Endothelial cell of umbilical vein (primary cell): ENCODE measurements around the gene PCP4L1. TPM values are rescaled to one million over a fixed set of nuclear protein-coding genes. Genes with fewer than 3 reads are reported as not detected.

Experiments used
- BruUV-seq: library from RNA; stranded (reverse); fragments of 400-500 nt; replicated peaks from 2 replicates; lab custom pipeline; 2021; lab: Mats Ljungman, UMichigan
- CTCF ChIA-PET: fragments of 300-600, 350-600 bp; sonication (Branson Sonifier 250); formaldehyde crosslinking; loops from one replicate; lab custom pipeline; 2021; ENCODE audit warnings: antibody characterized with exemption, inconsistent platforms; lab: Charles Lee
- POLR2A ChIA-PET: fragments of 300-600, 350-600 bp; sonication (Branson Sonifier 250); formaldehyde crosslinking; loops from one replicate; lab custom pipeline; 2021; ENCODE audit warnings: antibody characterized with exemption, inconsistent platforms; lab: Charles Lee
- DNase-seq: peaks from one replicate; pipeline ENCODE4 v3.0.0-alpha.2; 2011; ENCODE audit warnings: low read depth, low spot score
- FAIRE-seq: peaks from 2 replicates; lab custom pipeline; 2011; peaks lifted over from hg19 to GRCh38; lab: Jason Lieb, UNC
- H2AFZ ChIP-seq: 2 replicates; pipeline ENCODE4 v1.6.0; 2012; ENCODE audit warnings: low read depth, low read length, control low read depth, inconsistent platforms
- H3K27ac ChIP-seq: 2 replicates; pipeline ENCODE4 v1.5.1; 2011; ENCODE audit warnings: low read depth, mild to moderate bottlenecking, control low read depth, low read length, moderate library complexity; ENCODE audit not compliant: insufficient read depth
- H3K27me3 ChIP-seq, 2 experiments: 2 replicates each; pipeline versions ENCODE4 v1.6.0 to v1.6.1; 2011; ENCODE audit warnings: low read length in 2 of 2, mixed read lengths in 1 of 2; ENCODE audit not compliant: control insufficient read depth in 2 of 2, insufficient read depth in 2 of 2
- H3K36me3 ChIP-seq, 2 experiments: 2 replicates in 1 of 2; 3 replicates in 1 of 2; pipeline ENCODE4 v1.5.1; 2011; ENCODE audit warnings: low read length in 2 of 2, mild to moderate bottlenecking in 1 of 2, moderate library complexity in 1 of 2; ENCODE audit not compliant: control insufficient read depth in 2 of 2, insufficient read depth in 2 of 2; ENCODE audit errors: extremely low read depth in 1 of 2
- H3K4me1 ChIP-seq: 3 replicates; pipeline ENCODE4 v1.5.1; 2011; ENCODE audit warnings: mild to moderate bottlenecking, low read length; ENCODE audit not compliant: control insufficient read depth, insufficient read depth; ENCODE audit errors: extremely low read depth
- H3K4me2 ChIP-seq: 2 replicates; pipeline ENCODE4 v1.6.1; 2011; ENCODE audit warnings: low read length, control low read depth, mixed read lengths; ENCODE audit not compliant: insufficient read depth
- H3K4me3 ChIP-seq, 3 experiments: fragments of 200-600 bp in 1 of 3; sonication (generic), shearing (Covaris generic) in 1 of 3; replicated peaks in 1 of 3; 2 replicates each; pipeline ENCODE4 v1.5.1; 2011 to 2016; ENCODE audit warnings: control low read depth in 3 of 3, low read length in 3 of 3, mild to moderate bottlenecking in 2 of 3, inconsistent platforms in 1 of 3, low read depth in 1 of 3, moderate library complexity in 1 of 3; ENCODE audit not compliant: insufficient read depth in 1 of 3
- H3K79me2 ChIP-seq: 2 replicates; pipeline ENCODE4 v1.6.0; 2012; ENCODE audit warnings: low read length, inconsistent platforms; ENCODE audit not compliant: control insufficient read depth, insufficient read depth
- H3K9ac ChIP-seq: replicated peaks from 2 replicates; pipeline ENCODE3; 2011; ENCODE audit warnings: low read length, control low read depth; ENCODE audit not compliant: insufficient read depth; ENCODE audit errors: extremely low read depth
- H3K9me1 ChIP-seq: replicated peaks from 3 replicates; pipeline ENCODE4 v1.6.0; 2011; ENCODE audit warnings: mild to moderate bottlenecking, low read length; ENCODE audit not compliant: control insufficient read depth, insufficient read depth; ENCODE audit errors: extremely low read depth
- H3K9me3 ChIP-seq: replicated peaks from 2 replicates; pipeline ENCODE4 v1.5.1; 2012; ENCODE audit warnings: low read length, inconsistent platforms; ENCODE audit not compliant: control insufficient read depth, insufficient read depth
- H4K20me1 ChIP-seq: replicated peaks from 2 replicates; pipeline ENCODE3; 2011; ENCODE audit warnings: mild to moderate bottlenecking, low read length; ENCODE audit not compliant: control insufficient read depth, insufficient read depth; ENCODE audit errors: extremely low read depth
- CTCF ChIP-seq, 2 donors: IDR thresholded peaks; 1 replicate in 1 of 2; 2 replicates in 1 of 2; pipeline ENCODE4 v1.5.1; 2011; ENCODE audit warnings: low read length in 2 of 2, mild to moderate bottlenecking in 2 of 2, moderate library complexity in 2 of 2, control low read depth in 1 of 2, inconsistent platforms in 1 of 2, low read depth in 1 of 2; ENCODE audit not compliant: insufficient read depth in 1 of 2; ENCODE audit errors: extremely low read depth in 1 of 2
- EZH2 ChIP-seq: IDR thresholded peaks from 2 replicates; pipeline ENCODE4 v1.6.1; 2012; ENCODE audit warnings: borderline replicate concordance, low read depth, mild to moderate bottlenecking, moderate library complexity, low read length, inconsistent platforms; ENCODE audit not compliant: severe bottlenecking
- FOS ChIP-seq: IDR thresholded peaks from 2 replicates; pipeline ENCODE4 v1.6.1; 2011; ENCODE audit warnings: mild to moderate bottlenecking, low read length, moderate library complexity, borderline replicate concordance; ENCODE audit not compliant: insufficient read depth
- GATA2 ChIP-seq: IDR thresholded peaks from 2 replicates; pipeline ENCODE4 v1.7.0; 2011; ENCODE audit warnings: low read depth, mild to moderate bottlenecking, moderate library complexity, mixed read lengths, low read length; ENCODE audit not compliant: insufficient read length, insufficient read depth
- JUN ChIP-seq: IDR thresholded peaks from 2 replicates; pipeline ENCODE4 v1.6.1; 2011; ENCODE audit warnings: borderline replicate concordance, low read depth; ENCODE audit not compliant: insufficient read length, insufficient read depth
- MAX ChIP-seq: IDR thresholded peaks from 2 replicates; pipeline ENCODE4 v1.6.1; 2011; ENCODE audit not compliant: insufficient read depth, insufficient read length
- MYC ChIP-seq: IDR thresholded peaks from one replicate; pipeline ENCODE4 v1.6.1; 2011; ENCODE audit warnings: mild to moderate bottlenecking, low read depth, low read length
- POLR2A ChIP-seq: IDR thresholded peaks from 2 replicates; pipeline ENCODE4 v1.6.1; 2012; ENCODE audit warnings: low read depth, mild to moderate bottlenecking, control low read depth, low read length
- POLR2AphosphoS5 ChIP-seq: IDR thresholded peaks from 2 replicates; pipeline ENCODE4 v1.6.1; 2012; ENCODE audit warnings: low read depth, mild to moderate bottlenecking, control low read depth, low read length, moderate library complexity; ENCODE audit not compliant: insufficient read depth
- dilution Hi-C: fragments of 300-500 bp; cut with MboI; formaldehyde crosslinking; loops from one replicate; pipeline ENCODE4 v1.15.0; 2019; ENCODE audit warnings: low sequenced_read_pairs; ENCODE audit not compliant: extremely low pct_ligation_motif_present
- intact Hi-C: fragments of 100-400 bp; cut with micrococcal nuclease; formaldehyde crosslinking; loops from one replicate; pipeline ENCODE4 v1.10.0; 2022
- polyA plus RNA-seq, 4 experiments: library from polyadenylated mRNA; depleted of rRNA in 3 of 4; stranded (reverse) in 3 of 4; unstranded in 1 of 4; fragments of >200 nt; gene quantifications; 2 replicates each; pipeline versions ENCODE4 v1.2.1 to v1.2.3, GENCODE V29; 2011 to 2012; ENCODE audit warnings: missing spikeins in 1 of 4
- total RNA-seq: library from RNA; stranded (reverse); gene quantifications from 2 replicates; pipeline ENCODE4 v1.2.3, GENCODE V29; 2021

The PCP4L1 gene
- total and polyA plus RNA-seq, 2 donors (not counting 3 experiments of a cell fraction or from before 2014, with no cell fraction given): not detected

DNA sequence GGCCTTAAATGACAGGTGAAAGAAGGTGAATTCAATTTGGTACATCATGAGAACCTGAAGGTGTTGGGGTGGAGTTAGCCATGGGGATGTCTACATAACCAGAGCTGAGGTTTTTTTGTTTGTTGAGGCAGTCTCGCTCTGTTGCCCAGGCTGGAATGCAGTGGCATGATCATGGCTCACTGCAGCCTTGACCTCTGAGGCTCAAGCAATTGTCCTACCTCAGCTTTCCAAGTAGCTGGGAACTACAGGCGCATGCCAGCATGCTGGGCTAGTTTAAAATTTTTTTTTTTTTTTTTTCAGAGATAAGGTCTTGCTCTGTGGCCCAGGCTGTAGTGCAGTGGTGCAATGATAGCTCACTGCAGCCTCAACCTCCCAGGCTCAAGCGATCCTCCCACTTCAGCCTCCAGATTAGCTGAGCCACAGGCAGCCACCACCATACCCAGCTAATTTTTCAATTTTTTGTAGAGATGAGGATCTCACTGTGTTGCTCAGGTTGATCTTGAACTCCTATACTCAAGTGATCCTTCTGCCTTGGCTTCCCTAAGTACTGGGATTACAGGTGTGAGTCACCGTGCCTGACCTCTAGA is 53.1 kb downstream of the PCP4L1 start:
- ChIA-PET POLR2A (no interaction called here), CTCF (interaction anchor here (1.1 kb wide), 1 partner anchor 16 kb away, joined by 3 read pairs; no protein-coding TSS in a partner anchor)
- H3K9me1 ChIP-seq: no peaks in the 10 kb centered on the region
- H3K36me3 ChIP-seq: no peaks in the 10 kb centered on the region
- DNase-seq (no peak), FAIRE-seq (no peak)
- TF ChIP-seq CTCF (IDR thresholded peaks at IDR 0.05; ENCODE audit: extremely low read depth in 1 of 2, insufficient read depth in 1 of 2, low read depth in 1 of 2, low read length in 2 of 2): no peak
- TF ChIP-seq MYC: no peak
- TF ChIP-seq JUN: no peak
- no peak for TF ChIP-seq MAX
- TF ChIP-seq FOS: no peak
- TF ChIP-seq GATA2: no peak
- no peak for TF ChIP-seq EZH2
- TF ChIP-seq POLR2A: no peak
- no peak for TF ChIP-seq POLR2AphosphoS5
- H3K4me1 ChIP-seq: peaks cover 17% of the 10 kb centered on the region
- no TSS peak for BruUV-seq
- H3K9ac ChIP-seq: no peak overlapping the region
- no peaks in the 10 kb centered on the region for H3K9me3 ChIP-seq
- no peaks in the 10 kb centered on the region for H4K20me1 ChIP-seq
- intact Hi-C loops (loop anchor here (5.0 kb wide), 3 partner anchors 56 to 194 kb away; partner anchors contain the start of genes CFAP126, NIT1 and PFDN2), dilution Hi-C loops (no loop called here)
- H3K79me2 ChIP-seq: peaks cover 7% of the 10 kb centered on the region
- no peak overlapping the region for H3K4me2 ChIP-seq
- H3K27ac ChIP-seq: no peak overlapping the region
- H3K27me3 ChIP-seq: no peaks in the 10 kb centered on the region
- H3K4me3 ChIP-seq: no peak overlapping the region
- H2AFZ ChIP-seq: no peak overlapping the region
